Measurements from ENCODE around the gene FOXE1.

Gene FOXE1

GRCh38 chr9:97895695-97896332 lies 42.8 kb downstream of the FOXE1 start:
- Histone ChIP-seq H3K27me3 (no peaks in the 10 kb centered on the region), H4K20me1 (peaks cover 0 to 4% (median 0%) of the 10 kb centered on the region in 11 experiments; a peak in 1 of 22 replicates), H3K9ac (no peak overlapping the region), H3K27ac (no peak overlapping the region), H3K4me2 (no peak overlapping the region), H3K4me1 (peaks cover 0 to 5% (median 4%) of the 10 kb centered on the region in 10 experiments; a peak in 5 of 20 replicates), H3K36me3 (peaks cover 0 to 14% (median 9%) of the 10 kb centered on the region in 11 experiments; a peak in 10 of 22 replicates), H3K9me3 (replicated peaks in 1 of 11) (peaks cover 7 to 21% (median 14%) of the 10 kb centered on the region in 11 experiments; a peak in 17 of 22 replicates), H3K4me3 (no peak overlapping the region)
- no peak for TF ChIP-seq Cebpa-rat (IDR thresholded peaks at IDR 0.05)

- no peaks in the 10 kb centered on the region for H3K9me3 ChIP-seq (replicated peaks in 1 of 11)
- no peak overlapping the region for H3K9ac ChIP-seq
- H3K4me2 ChIP-seq = no peak overlapping the region
- H3K36me3 ChIP-seq = peaks cover 4 to 39% (median 30%) of the 10 kb centered on the region in 11 experiments; a peak in 19 of 22 replicates
- H3K4me1 ChIP-seq = peaks cover 7 to 15% (median 10%) of the 10 kb centered on the region in 10 experiments
- H4K20me1 ChIP-seq = peaks cover 0 to 14% (median 6%) of the 10 kb centered on the region in 11 experiments; a peak in 8 of 22 replicates
- no peak overlapping the region for H3K4me3 ChIP-seq
- no peaks in the 10 kb centered on the region for H3K27me3 ChIP-seq
- no peak overlapping the region for H3K27ac ChIP-seq
- no peak for TF ChIP-seq Cebpa-rat (IDR thresholded peaks at IDR 0.05)
Observed at GRCh38 chr9:97900103-97900737, 47.2 kb downstream of the FOXE1 start.

GRCh38 chr9:97900738-97901565 lies 47.9 kb downstream of the FOXE1 start:
- peaks cover 15 to 22% (median 18%) of the 10 kb centered on the region in 10 experiments for H3K4me1 ChIP-seq
- no peak overlapping the region for H3K9ac ChIP-seq
- H3K27ac ChIP-seq = no peak overlapping the region
- peaks cover 0 to 21% (median 10%) of the 10 kb centered on the region in 11 experiments; a peak in 11 of 22 replicates for H4K20me1 ChIP-seq
- no peak for TF ChIP-seq Cebpa-rat (IDR thresholded peaks at IDR 0.05)
- peaks cover 4 to 39% (median 26%) of the 10 kb centered on the region in 11 experiments; a peak in 19 of 22 replicates for H3K36me3 ChIP-seq
- H3K27me3 ChIP-seq = no peaks in the 10 kb centered on the region
- H3K4me2 ChIP-seq = no peak overlapping the region
- H3K9me3 ChIP-seq (replicated peaks in 1 of 11) = no peaks in the 10 kb centered on the region
- H3K4me3 ChIP-seq = no peak overlapping the region

- Histone ChIP-seq H3K4me1 (peaks cover 34 to 44% (median 39%) of the 10 kb centered on the region in 10 experiments), H3K4me2 (peak overlapping the region in 3 of 11 experiments; percentile 2 to 16 (median 16); a peak in 1 of 22 replicates), H3K27me3 (no peaks in the 10 kb centered on the region), H3K9ac (no peak overlapping the region), H3K9me3 (replicated peaks in 1 of 11) (no peaks in the 10 kb centered on the region), H3K36me3 (peaks cover 10 to 40% (median 30%) of the 10 kb centered on the region in 11 experiments; a peak in 21 of 22 replicates), H3K27ac (peak overlapping the region in 1 of 11 experiments; percentile 17; a peak in 1 of 22 replicates), H3K4me3 (no peak overlapping the region), H4K20me1 (peaks cover 0 to 39% (median 21%) of the 10 kb centered on the region in 11 experiments; a peak in 11 of 22 replicates)
- no peak for TF ChIP-seq Cebpa-rat (IDR thresholded peaks at IDR 0.05)
Observed at GRCh38 chr9:97903177-97903576, 50.2 kb downstream of the FOXE1 start.

GRCh38 chr9:97904725-97905124 lies 51.7 kb downstream of the FOXE1 start:
- Histone ChIP-seq H3K4me3 (no peak overlapping the region), H3K27me3 (no peaks in the 10 kb centered on the region), H3K9ac (peak overlapping the region in 4 of 11 experiments; percentile 18 to 69 (median 58); a peak in 5 of 22 replicates), H4K20me1 (peaks cover 0 to 39% (median 21%) of the 10 kb centered on the region in 11 experiments; a peak in 11 of 22 replicates), H3K9me3 (replicated peaks in 1 of 11) (no peaks in the 10 kb centered on the region), H3K36me3 (peaks cover 23 to 52% (median 44%) of the 10 kb centered on the region in 11 experiments), H3K27ac (peak overlapping the region in 4 of 11 experiments; percentile 72 to 83 (median 74); a peak in 3 of 22 replicates), H3K4me1 (peaks cover 34 to 58% (median 49%) of the 10 kb centered on the region in 10 experiments), H3K4me2 (peak overlapping the region; percentile 63 to 92 (median 75); a peak in 21 of 22 replicates)
- no peak for TF ChIP-seq Cebpa-rat (IDR thresholded peaks at IDR 0.05)

- peak overlapping the region in 6 of 11 experiments; percentile 18 to 69 (median 54); a peak in 6 of 22 replicates for H3K9ac ChIP-seq
- H4K20me1 ChIP-seq = peaks cover 0 to 39% (median 21%) of the 10 kb centered on the region in 11 experiments; a peak in 11 of 22 replicates
- no peaks in the 10 kb centered on the region for H3K27me3 ChIP-seq
- peaks cover 34 to 58% (median 49%) of the 10 kb centered on the region in 10 experiments for H3K4me1 ChIP-seq
- H3K27ac ChIP-seq = peak overlapping the region in 6 of 11 experiments; percentile 61 to 83 (median 73); a peak in 10 of 22 replicates
- peak overlapping the region; percentile 63 to 92 (median 75) for H3K4me2 ChIP-seq
- H3K4me3 ChIP-seq = no peak overlapping the region; a peak in 1 of 20 replicates
- TF ChIP-seq Cebpa-rat (IDR thresholded peaks at IDR 0.05) = no peak
- no peaks in the 10 kb centered on the region for H3K9me3 ChIP-seq (replicated peaks in 1 of 11)
- H3K36me3 ChIP-seq = peaks cover 23 to 54% (median 45%) of the 10 kb centered on the region in 11 experiments
Observed at GRCh38 chr9:97905228-97905627, 52.2 kb downstream of the FOXE1 start.

All from BLaER1 treated with 17β-estradiol and CSF1 and Interleukin-3, amounts not matched to agents 10 nM and 100 nM (cell line).